Measurements from ENCODE around the gene FBXW5. TPM values are rescaled to one million over a fixed set of nuclear protein-coding genes. Genes with fewer than 3 reads are reported as not detected.

Gene FBXW5
- total and polyA plus RNA-seq, 4 donors: 56.6 to 118 (median 99.2) TPM

- H3K36me3 ChIP-seq (ENCODE audit: control insufficient read depth in 4 of 4, insufficient read depth in 4 of 4, low read length in 4 of 4): no peaks in the 10 kb centered on the region
- no peak overlapping the region for H3K9ac ChIP-seq (ENCODE audit: insufficient read depth in 1 of 2, low read length in 2 of 2)
- TF ChIP-seq, protein P1, sequence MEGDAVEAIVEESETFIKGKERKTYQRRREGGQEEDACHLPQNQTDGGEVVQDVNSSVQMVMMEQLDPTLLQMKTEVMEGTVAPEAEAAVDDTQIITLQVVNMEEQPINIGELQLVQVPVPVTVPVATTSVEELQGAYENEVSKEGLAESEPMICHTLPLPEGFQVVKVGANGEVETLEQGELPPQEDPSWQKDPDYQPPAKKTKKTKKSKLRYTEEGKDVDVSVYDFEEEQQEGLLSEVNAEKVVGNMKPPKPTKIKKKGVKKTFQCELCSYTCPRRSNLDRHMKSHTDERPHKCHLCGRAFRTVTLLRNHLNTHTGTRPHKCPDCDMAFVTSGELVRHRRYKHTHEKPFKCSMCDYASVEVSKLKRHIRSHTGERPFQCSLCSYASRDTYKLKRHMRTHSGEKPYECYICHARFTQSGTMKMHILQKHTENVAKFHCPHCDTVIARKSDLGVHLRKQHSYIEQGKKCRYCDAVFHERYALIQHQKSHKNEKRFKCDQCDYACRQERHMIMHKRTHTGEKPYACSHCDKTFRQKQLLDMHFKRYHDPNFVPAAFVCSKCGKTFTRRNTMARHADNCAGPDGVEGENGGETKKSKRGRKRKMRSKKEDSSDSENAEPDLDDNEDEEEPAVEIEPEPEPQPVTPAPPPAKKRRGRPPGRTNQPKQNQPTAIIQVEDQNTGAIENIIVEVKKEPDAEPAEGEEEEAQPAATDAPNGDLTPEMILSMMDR (IDR thresholded peaks at IDR 0.05; ENCODE audit: control extremely low read depth, extremely low read depth): no peak
- no peaks in the 10 kb centered on the region for H3K4me1 ChIP-seq (ENCODE audit: control insufficient read depth in 5 of 5, insufficient read depth in 5 of 5, low read length in 5 of 5)
- no peaks in the 10 kb centered on the region for H3K9me3 ChIP-seq (ENCODE audit: control insufficient read depth in 4 of 4, insufficient read depth in 3 of 4, low read length in 3 of 4)
- ATAC-seq (ENCODE audit: insufficient read depth, low FRiP score): no peak
- no peaks in the 10 kb centered on the region for H3K27me3 ChIP-seq (ENCODE audit: control insufficient read depth in 3 of 3, insufficient read depth in 3 of 3, low read length in 2 of 3)
- H3K27ac ChIP-seq (ENCODE audit: low read depth in 1 of 2, low read length in 1 of 2): no peak overlapping the region
- H3K4me3 ChIP-seq: no peak overlapping the region
- WGBS, 2 donors: 90 to 94% methylated on average over 6 of the region's 6 CpGs
- no peak for DNase-seq
These were observed 13.4 kb upstream of the FBXW5 start for GRCh38 chr9:136957901-136958300.

DNA sequence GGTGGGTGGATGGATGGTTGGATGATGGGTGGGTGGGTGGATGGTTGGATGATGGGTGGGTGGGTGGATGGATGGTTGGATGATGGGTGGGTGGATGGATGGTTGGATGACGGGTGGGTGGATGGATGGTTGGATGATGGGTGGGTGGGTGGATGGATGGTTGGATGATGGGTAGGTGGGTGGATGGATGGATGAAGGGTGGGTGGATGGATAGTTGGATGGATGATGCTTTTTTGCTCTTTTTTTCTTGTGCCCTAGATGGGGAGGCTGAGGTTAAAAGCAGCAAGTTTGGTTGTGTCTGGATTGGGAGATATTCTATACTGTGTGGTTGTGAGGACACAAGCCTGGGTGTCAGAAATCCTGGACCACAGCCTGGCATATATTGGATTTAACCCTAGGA, 12.9 kb upstream of the FBXW5 start:
- Histone ChIP-seq H3K27ac (ENCODE audit: low read depth in 1 of 2, low read length in 1 of 2) (no peak overlapping the region), H3K9me3 (ENCODE audit: control insufficient read depth in 4 of 4, insufficient read depth in 3 of 4, low read length in 3 of 4) (no peaks in the 10 kb centered on the region), H3K9ac (ENCODE audit: insufficient read depth in 1 of 2, low read length in 2 of 2) (no peak overlapping the region), H3K36me3 (ENCODE audit: control insufficient read depth in 4 of 4, insufficient read depth in 4 of 4, low read length in 4 of 4) (no peaks in the 10 kb centered on the region), H3K4me3 (no peak overlapping the region), H3K27me3 (ENCODE audit: control insufficient read depth in 3 of 3, insufficient read depth in 3 of 3, low read length in 2 of 3) (no peaks in the 10 kb centered on the region), H3K4me1 (ENCODE audit: control insufficient read depth in 5 of 5, insufficient read depth in 5 of 5, low read length in 5 of 5) (peaks cover 0 to under 1% (median 0%) of the 10 kb centered on the region in 5 donors)
- TF ChIP-seq, protein P1 (IDR thresholded peaks at IDR 0.05; ENCODE audit: control extremely low read depth, extremely low read depth): no peak
- WGBS, 2 donors: 94 to 100% methylated on average over 1 of the region's 1 CpG
- ATAC-seq (ENCODE audit: insufficient read depth, low FRiP score) (no peak), DNase-seq (no peak)

DNA sequence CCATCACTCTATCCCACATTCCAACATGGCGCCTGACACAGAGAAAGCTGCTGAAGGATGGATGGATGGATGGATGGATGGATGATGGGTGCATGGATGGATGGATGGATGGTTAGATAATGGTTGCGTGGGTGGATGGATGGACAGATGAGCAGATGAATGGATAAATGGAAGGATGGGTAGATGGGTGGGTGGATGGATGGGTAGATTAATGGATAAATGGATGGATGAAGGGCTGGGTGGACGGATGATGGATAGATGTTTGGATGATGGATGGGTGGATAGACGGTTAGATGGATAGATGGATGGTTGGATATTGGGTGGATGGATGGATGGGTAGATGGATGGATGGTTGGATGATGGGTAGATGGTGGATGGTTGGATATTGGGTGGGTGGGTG, 12.1 kb upstream of the FBXW5 start:
- 95 to 99% methylated on average over 4 of the region's 4 CpGs for WGBS, 2 donors
- TF ChIP-seq, protein P1 (IDR thresholded peaks at IDR 0.05; ENCODE audit: control extremely low read depth, extremely low read depth): no peak
- no peak for DNase-seq
- H3K4me3 ChIP-seq: no peak overlapping the region
- H3K27me3 ChIP-seq (ENCODE audit: control insufficient read depth in 3 of 3, insufficient read depth in 3 of 3, low read length in 2 of 3): no peaks in the 10 kb centered on the region
- H3K36me3 ChIP-seq (ENCODE audit: control insufficient read depth in 4 of 4, insufficient read depth in 4 of 4, low read length in 4 of 4): no peaks in the 10 kb centered on the region
- H3K9me3 ChIP-seq (ENCODE audit: control insufficient read depth in 4 of 4, insufficient read depth in 3 of 4, low read length in 3 of 4): no peaks in the 10 kb centered on the region
- no peak for ATAC-seq (ENCODE audit: insufficient read depth, low FRiP score)
- H3K27ac ChIP-seq (ENCODE audit: low read depth in 1 of 2, low read length in 1 of 2): no peak overlapping the region
- peaks cover 0 to 5% (median 0%) of the 10 kb centered on the region in 5 donors for H3K4me1 ChIP-seq (ENCODE audit: control insufficient read depth in 5 of 5, insufficient read depth in 5 of 5, low read length in 5 of 5)
- no peak overlapping the region for H3K9ac ChIP-seq (ENCODE audit: insufficient read depth in 1 of 2, low read length in 2 of 2)

DNA sequence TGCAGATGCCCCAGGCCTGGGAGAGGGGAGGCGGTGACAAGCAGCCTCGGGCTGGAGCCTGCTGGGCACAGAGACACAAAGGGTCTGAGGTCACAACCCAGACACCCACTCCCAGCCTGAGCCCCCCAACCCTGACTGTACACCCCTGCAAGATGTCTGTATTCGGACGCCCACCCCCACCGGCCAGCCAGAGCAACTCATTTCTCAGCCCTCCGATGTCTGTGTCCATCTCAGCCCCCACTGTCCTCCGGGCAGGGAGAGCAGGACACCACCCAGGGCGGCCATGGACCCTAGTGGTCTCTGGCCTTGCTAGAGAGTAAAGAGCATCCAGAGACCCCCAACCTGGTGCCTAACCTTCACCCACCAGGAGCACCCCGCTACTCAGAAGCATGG, 11.4 kb upstream of the FBXW5 start:
- Histone ChIP-seq H3K27me3 (ENCODE audit: control insufficient read depth in 3 of 3, insufficient read depth in 3 of 3, low read length in 2 of 3) (no peaks in the 10 kb centered on the region), H3K36me3 (ENCODE audit: control insufficient read depth in 4 of 4, insufficient read depth in 4 of 4, low read length in 4 of 4) (no peaks in the 10 kb centered on the region), H3K9ac (ENCODE audit: insufficient read depth in 1 of 2, low read length in 2 of 2) (no peak overlapping the region), H3K4me1 (ENCODE audit: control insufficient read depth in 5 of 5, insufficient read depth in 5 of 5, low read length in 5 of 5) (peaks cover 0 to 5% (median 0%) of the 10 kb centered on the region in 5 donors), H3K9me3 (ENCODE audit: control insufficient read depth in 4 of 4, insufficient read depth in 3 of 4, low read length in 3 of 4) (no peaks in the 10 kb centered on the region), H3K27ac (ENCODE audit: low read depth in 1 of 2, low read length in 1 of 2) (no peak overlapping the region), H3K4me3 (no peak overlapping the region)
- ATAC-seq (ENCODE audit: insufficient read depth, low FRiP score) (no peak), DNase-seq (no peak)
- WGBS, 2 donors: 98% methylated on average over 9 of the region's 9 CpGs
- TF ChIP-seq, protein P1 (IDR thresholded peaks at IDR 0.05; ENCODE audit: control extremely low read depth, extremely low read depth): no peak

Data from lung (tissue), 12 donors.